ENCODE measurements around the gene ISCA1.

- TF ChIP-seq CTCF (IDR thresholded peaks at IDR 0.05; ENCODE audit: control extremely low read depth in 1 of 3, insufficient read depth in 1 of 3, low read depth in 1 of 3, low read length in 3 of 3) (no peak), POLR2A (IDR thresholded peaks at IDR 0.05; ENCODE audit: control extremely low read depth in 1 of 2, low read depth in 2 of 2, low read length in 2 of 2) (no peak), POLR2AphosphoS5 (IDR thresholded peaks at IDR 0.05; ENCODE audit: low read depth, low read length) (no peak), EZH2 (IDR thresholded peaks at IDR 0.05; ENCODE audit: low read depth, low read length, severe bottlenecking) (no peak)
Measured at GRCh38 chr9:86257391-86257790, 24.9 kb downstream of the ISCA1 start.

Data from H1 (cell line).